GM19193 (cell line): Measurements from ENCODE around the gene ATOH8.

Experiments used
- POLR2A ChIP-seq: IDR thresholded peaks from 4 replicates; pipeline ENCODE4 v1.6.1; 2011; ENCODE audit not compliant: insufficient read depth, insufficient read length; ENCODE audit errors: extremely low read depth

ATOH8 gene, protein sequence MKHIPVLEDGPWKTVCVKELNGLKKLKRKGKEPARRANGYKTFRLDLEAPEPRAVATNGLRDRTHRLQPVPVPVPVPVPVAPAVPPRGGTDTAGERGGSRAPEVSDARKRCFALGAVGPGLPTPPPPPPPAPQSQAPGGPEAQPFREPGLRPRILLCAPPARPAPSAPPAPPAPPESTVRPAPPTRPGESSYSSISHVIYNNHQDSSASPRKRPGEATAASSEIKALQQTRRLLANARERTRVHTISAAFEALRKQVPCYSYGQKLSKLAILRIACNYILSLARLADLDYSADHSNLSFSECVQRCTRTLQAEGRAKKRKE

DNA sequence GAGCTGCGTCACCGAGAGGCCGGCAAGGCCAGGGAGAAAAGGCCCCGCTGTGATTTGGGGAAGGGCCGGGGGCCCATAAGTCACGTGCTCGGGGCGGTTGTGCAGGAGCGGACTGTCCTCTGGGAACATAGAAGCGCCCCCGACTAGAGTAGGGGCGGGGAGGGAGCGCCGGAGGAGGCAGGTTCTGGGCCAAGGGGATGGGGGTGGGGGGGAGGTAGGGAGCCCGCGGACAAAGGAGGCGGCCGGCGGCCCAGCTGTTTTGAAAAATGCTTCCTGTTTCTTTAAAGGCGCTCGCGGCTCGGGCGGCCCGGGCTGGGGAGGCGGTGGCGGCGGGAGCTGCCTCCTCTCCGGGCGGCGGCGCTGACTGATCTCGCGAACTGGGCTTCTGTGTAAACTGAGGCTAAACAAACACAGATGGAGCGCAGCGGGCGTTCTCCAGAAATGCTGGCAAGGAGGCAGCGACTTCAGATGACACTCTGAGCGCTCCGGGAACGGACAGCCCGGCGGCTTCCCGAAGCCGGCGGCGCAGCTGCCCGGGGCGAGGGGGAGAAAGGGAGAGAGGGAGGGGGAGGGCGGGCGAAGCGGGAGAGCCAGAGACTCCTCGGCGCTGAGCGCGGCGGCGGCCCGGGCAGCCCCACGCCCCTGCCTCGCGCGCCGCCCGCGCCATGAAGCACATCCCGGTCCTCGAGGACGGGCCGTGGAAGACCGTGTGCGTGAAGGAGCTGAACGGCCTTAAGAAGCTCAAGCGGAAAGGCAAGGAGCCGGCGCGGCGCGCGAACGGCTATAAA lies at the start of gene ATOH8:
ATOH8 (plus strand) TSS at position 467 of the 788 bp plus-strand sequence; CDS start at position 666, 199 bp downstream.
- TF ChIP-seq POLR2A, result no peak

DNA sequence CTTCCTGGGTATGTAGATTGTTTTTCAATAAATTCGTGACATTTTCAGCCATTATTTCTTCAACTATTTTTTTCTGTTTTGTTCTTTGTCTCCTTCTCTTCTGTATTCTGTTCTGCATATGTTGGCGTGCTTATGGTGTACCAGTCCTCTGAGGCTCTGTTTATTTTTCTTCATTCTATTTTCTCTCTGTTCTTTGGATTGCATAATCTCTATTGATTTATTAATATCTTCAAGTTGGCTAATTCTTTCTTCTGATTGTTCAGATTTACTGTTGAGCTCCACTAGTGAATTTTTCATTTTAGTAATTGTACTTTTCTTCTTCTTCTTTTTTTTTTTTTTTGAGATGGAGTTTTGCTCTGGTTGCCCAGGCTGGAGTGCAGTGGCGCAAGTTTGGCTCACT lies 49.8 kb upstream of the ATOH8 start:
- no peak for TF ChIP-seq POLR2A

DNA sequence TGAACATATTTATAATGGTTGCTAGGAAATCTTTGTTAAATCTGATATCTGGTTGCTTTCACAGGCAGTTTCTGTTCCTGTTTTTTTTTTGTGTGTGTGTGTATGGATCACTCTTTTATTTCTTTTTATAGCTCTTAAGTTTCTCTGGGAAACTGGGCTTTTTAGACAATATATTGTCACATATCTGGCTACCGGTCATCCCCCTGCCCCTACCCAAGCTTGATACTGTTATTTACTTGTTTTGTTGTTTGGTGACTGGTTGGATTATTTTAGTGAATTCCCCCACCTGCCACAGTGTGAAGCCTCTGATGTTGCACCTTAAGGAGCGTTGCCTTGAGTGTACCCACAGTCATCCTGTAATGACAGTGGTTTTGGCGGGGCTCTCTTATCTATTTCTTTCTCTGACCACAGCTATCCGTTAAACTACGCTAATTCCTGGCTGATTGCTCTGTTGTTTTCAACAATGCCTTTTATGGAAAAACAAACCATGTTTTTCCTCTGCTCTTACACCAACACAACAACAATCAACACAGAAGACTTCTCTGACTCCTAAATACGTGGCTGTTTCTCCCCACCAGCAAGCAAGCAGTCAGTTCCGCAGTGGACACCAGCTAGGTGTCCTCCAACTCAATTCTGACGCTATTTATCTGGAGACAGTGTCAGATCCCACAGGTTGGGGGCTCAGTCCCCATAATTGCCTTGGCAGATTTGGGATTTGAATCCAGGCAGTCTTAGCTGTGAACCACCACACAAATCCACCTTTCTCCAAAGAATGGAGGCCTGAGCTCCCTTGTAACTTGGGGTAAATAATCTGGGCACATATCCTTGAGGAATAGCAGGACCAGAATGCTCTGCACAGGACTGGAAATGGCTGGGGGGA lies 48.8 kb upstream of the ATOH8 start:
- TF ChIP-seq POLR2A, result no peak

DNA sequence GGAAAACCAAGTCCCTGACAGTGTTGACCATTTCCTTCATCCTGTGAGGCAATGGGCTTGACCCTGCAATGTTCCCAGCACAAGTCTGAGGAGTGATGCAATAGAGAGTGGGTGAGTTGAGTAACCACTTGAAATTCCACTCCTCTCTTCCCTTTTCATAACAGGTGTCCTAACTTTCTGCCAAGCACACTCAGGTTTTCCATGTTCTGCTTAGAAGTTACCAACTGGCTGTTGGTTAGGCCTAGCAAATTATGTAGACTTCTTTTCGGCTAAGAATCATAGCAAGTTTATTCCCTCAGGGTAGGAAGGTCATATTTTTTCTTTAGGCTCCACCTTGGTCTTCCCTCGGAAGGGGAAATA lies 48.1 kb upstream of the ATOH8 start:
- TF ChIP-seq POLR2A, result no peak

DNA sequence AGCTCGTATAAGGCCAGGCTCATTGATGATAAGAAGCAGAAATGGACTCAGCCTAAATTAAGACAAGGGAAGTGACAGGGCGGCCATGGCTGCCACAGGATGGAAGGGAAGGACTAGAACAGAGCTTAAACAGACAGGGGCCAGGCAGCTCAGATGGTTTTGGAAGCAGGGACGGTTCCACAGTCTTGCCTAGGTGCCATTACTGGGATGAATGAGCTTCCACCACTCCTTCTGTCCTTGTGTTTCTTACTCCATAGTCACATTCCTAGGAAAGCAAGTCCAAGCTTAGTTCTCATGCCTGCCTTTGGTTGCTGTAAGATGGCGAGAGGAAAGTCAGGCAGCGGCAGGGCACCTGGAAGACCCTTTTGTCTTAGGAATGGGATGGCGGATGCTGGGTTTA lies 47.7 kb upstream of the ATOH8 start:
- TF ChIP-seq POLR2A, result no peak

DNA sequence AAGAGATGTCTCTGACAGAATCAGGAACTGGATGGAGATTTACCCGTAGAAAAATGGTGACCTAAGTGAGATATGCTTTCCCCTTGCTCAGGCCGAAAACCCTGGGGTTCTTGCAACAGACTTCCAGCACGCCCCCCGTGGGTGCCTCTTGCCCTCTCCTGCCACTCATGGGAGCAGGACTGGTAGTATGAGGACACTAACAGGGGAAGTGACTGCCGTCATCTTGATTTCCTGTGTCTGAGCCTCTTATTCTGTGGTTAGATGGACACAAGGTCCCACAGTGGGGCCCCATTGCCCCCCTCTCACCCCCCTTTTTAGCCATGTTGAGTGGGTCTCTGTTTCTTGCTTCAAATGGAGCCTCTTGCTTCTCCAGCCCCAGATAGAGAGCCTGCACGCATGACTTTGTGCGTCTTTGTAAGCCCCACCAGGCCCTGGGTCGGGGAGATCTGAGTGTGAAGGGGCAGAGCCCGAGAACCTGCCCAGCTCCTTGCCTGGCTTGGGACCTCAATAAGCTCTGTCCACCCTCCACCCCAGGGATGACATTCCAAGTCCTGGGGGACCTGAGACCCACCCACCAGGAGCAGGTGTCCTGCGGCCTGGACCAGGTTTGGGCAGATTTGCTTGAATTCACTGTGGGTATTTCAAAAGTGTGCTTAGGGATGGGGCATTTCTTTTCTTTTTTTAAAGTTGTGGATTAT lies 47.0 kb upstream of the ATOH8 start:
- TF ChIP-seq POLR2A, result no peak

DNA sequence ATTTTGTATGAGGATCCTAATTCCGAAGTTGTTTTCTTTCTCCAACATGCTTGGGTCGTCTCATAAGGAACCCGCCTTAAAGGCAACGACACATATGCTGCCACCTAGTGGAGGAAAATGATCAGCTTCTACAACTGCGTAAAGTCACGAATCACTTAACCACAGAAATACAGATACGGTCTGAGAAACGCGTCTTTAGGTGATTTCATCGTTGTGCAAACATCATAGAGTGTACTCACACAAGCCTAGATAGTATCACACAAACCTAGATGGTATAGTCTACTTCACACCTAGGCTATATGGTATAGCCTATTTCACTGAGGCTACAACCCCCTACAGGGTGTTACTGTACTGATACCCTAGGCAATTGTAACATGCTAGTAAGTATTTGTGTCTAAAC lies 46.5 kb upstream of the ATOH8 start:
- TF ChIP-seq POLR2A, result no peak

DNA sequence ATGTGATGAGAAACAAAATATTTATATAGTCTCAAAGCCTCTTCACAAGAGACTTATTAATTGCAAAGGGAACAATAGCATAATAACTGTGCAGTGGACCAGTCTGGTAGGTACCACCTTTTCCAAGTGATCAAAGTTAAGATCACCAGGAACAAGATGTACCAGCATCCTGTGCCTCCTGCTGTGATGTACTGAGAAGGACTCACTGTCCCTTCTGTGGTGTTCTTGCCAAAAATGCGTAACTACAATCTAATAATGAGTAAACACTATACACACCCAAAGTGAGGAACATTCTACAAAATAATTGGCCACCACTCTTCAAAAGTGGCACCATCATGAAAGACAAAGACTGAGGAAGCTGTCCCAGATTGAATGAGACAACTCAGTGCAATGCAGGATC lies 45.1 kb upstream of the ATOH8 start:
- no peak for TF ChIP-seq POLR2A

DNA sequence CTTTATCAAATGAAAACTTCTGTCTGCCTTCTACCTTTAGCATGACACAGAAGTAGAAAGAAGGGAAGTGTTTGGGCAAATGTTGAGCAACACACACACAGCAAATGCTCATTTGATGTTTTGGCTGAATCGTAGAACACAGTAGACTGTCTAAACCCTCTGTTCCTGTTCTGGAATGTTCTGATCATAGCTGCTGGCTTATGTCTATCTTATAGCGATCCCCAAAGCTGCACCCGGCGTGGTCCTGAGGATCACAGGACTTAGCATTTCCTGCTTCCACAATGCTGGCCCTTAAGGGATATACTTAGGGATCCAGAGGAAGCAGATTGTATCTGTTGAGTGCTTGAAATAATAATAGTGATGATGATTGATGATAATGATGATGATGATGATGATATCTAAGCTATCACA lies 44.4 kb upstream of the ATOH8 start:
- TF ChIP-seq POLR2A, result no peak

DNA sequence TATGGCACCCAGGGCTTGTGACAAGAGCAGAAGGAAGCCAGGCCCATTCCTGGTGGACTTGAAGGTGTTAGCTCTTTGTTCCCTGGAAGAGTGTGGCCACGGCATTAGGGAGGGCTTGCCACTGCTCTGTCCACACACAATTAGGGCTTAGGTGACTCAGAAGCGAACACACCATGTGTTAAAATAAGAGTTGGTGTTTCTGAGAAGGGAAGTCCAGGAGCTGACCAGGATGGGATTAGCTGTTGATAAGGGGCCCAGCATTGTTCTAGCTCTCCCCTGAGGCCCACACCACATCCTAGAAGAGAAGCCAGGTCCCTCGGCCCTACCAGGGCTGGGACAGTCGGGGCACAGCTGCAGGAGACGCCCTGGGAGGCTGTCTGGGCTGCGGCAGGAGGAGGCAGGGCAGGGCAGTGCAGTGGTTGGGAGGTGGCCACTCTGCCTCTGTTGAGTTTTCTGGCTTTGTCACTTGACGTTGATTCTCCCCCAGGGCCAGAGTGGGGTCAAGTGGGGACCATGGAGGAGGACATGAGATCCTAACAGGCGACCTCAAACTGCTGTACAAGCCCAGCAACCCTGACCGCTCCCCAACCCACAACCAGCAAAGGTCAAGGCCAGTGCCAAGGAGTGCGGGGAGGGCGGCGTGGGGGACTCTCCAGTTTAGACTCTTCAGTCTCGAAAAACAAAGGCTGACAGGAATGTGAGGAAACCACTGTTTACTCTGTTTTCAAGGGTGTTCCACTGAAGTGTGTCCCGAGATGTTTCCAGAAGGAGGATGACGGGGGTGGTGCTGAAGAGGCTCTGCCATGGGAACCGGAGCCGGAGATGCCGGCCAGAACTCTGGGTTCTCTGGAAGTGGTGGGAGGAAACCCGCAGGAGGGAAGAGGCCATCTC lies 42.9 kb upstream of the ATOH8 start:
- TF ChIP-seq POLR2A, result no peak

DNA sequence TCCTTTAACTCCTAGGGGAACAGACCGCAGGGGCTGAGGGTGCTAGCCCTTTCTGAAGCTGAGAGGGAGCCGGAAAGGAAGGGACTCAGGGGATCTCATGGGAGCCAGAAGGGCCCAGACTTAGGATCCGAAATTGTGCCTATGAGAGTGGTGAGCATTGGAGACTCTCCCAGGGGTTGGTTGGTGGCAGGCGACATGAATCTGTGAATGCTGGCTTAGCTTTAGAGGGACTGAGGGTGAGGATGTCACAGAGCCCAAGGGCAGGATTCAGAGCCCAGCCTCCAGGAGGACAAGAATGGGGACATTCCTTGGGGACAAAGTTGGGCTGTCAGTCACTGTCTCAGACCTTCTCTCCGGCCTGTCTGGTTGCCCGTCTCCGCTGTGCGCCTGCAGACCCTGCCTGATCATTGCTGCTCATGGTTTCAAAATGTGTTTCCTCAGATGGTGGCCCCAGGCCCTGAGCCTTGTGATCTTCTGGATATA lies 42.2 kb upstream of the ATOH8 start:
- TF ChIP-seq POLR2A, result no peak

DNA sequence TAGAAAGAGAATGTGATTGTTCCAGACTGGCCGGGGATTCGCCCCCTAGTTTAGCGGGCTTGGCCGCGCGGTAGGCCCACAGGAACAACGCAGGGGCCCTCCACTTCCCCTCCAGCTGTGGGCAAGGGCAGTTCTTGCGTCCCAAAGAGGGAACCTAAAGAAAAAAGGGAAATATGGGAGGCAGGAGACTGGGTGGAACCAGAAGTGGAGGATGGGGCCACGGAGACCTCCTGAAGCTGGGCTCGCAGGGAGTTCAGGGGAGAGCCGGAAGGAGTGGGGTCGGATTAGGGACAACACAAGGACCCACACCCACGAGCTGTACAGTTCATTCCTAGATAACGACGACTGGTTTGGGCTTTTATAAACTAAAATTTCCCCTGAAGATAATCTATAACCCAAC lies 41.5 kb upstream of the ATOH8 start:
- no peak for TF ChIP-seq POLR2A

DNA sequence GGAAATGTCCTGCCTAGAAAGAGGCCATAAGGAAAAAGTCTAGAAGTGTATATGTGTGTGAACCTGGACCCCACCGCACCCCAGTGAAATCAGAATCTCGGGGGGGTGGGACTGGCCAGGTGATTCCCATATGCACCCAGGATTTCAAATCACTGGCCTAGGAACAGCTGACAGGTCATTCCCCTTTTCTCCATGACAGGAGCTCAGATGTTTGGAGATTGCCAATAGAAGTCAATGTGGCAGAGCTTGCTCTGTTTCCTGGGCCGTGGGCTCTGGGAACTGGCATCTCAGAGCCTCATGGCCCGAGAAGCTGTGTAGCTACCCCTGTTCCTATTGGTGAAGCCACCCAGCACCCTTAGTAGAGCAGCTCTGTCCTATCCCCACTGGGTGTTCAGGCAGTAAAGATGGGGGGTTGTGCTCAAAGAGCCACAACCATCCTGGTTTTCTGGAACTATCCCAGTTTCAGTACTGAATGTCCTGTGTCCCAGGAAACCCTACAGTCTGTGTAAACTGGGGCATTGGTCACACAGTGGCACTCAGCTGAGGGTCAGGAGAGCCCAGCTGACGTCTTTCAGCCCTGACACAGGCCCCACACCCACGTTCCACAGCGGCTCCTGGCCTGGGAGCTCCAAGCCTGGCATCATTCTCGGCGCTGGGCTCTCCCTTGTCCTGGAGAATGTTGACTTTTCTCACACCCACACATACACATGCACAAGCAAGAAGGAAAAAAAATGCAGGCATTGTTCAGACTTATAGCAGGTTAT lies 40.8 kb upstream of the ATOH8 start:
- no peak for TF ChIP-seq POLR2A
